Activated T-cell treated with anti-CD3 and anti-CD28 coated beads, Interleukin-2, amount 50 U/mL, for 24 hours (primary cell): Measurements from ENCODE around the gene MRPS22.

Source experiments
- DNase-seq: peaks from one replicate; pipeline ENCODE4 v3.0.0-alpha.2; 2020
- H3K27ac Mint-ChIP-seq: 2 replicates; pipeline ENCODE4 v1.8.0; 2020; ENCODE audit warnings: mild to moderate bottlenecking, mixed read lengths
- H3K27me3 Mint-ChIP-seq: 2 replicates; pipeline ENCODE4 v1.8.0; 2020; ENCODE audit warnings: mixed read lengths
- H3K36me3 Mint-ChIP-seq: 2 replicates; pipeline ENCODE4 v1.8.0; 2020; ENCODE audit warnings: low read depth, mixed read lengths
- H3K4me1 Mint-ChIP-seq: 2 replicates; pipeline ENCODE4 v1.8.0; 2020; ENCODE audit warnings: low read depth, mixed read lengths
- H3K4me3 Mint-ChIP-seq: 2 replicates; pipeline ENCODE4 v1.8.0; 2020; ENCODE audit warnings: mild to moderate bottlenecking, moderate library complexity, mixed read lengths
- H3K9me3 Mint-ChIP-seq: 2 replicates; pipeline ENCODE4 v1.8.0; 2020; ENCODE audit warnings: mixed read lengths

The MRPS22 gene

DNA sequence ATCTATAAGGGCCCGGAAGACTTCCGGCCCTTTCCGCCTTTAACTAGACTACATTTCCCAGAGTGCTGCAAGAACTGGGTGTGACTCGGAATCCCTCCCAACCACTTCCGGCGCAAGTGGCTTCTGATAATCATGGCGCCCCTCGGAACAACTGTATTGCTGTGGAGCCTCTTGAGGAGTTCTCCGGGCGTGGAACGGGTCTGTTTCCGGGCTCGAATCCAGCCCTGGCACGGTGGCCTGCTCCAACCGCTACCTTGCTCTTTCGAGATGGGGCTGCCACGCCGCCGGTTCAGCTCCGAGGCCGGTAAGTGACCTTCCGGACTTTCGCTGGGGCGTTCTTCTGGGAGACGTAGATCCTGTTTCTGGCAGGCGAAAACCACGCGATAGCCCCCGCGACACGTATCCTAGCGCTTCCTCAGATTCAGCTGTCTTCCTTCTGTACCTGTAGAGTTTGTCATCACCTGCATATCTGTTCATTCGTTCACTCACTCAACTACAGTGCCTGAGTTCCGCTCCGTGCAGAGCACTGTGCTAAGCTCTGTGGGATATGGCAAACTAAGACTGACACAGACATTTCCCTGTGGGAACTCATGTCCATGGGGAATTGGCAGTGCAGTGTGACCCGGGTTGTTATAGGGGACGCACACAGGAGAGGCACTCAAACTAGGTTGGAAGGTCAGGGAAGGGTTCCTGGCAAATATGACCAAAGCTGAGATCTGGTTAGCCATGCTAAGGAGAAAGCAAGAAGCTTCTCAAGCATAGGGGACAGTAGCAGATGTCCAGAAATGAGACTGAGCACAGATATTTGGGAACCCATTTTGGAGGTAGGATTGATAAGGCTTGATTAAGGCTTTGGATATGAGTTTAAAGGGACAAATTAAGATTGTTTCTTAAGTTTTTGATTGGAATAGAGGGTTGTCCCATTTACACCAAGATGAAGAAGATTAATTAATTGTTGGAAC is at the start of gene MRPS22:
TSS of gene MRPS22 (plus strand) at position 126 of the 962 bp plus-strand sequence. CDS start at position 133, 7 bp downstream.
- peak; percentile 83 for DNase-seq
- H3K9me3 Mint-ChIP-seq, result peaks cover 2% of the 10 kb centered on the region
- peaks cover 27% of the 10 kb centered on the region for H3K36me3 Mint-ChIP-seq
- peaks cover 21% of the 10 kb centered on the region for H3K4me1 Mint-ChIP-seq
- peaks cover 9% of the 10 kb centered on the region for H3K27me3 Mint-ChIP-seq
- no peak within 1 kb of the TSS for H3K4me3 Mint-ChIP-seq
- no peak within 1 kb of the TSS for H3K27ac Mint-ChIP-seq

- no peaks in the 10 kb centered on the region for H3K9me3 Mint-ChIP-seq
- no peaks in the 10 kb centered on the region for H3K36me3 Mint-ChIP-seq
- DNase-seq, result no peak
- no peak overlapping the region for H3K27ac Mint-ChIP-seq
- no peak overlapping the region for H3K4me3 Mint-ChIP-seq
- no peaks in the 10 kb centered on the region for H3K4me1 Mint-ChIP-seq
- H3K27me3 Mint-ChIP-seq, result no peaks in the 10 kb centered on the region
Observed at GRCh38 chr3:139295040-139295439, 48.8 kb upstream of the MRPS22 start.

DNA sequence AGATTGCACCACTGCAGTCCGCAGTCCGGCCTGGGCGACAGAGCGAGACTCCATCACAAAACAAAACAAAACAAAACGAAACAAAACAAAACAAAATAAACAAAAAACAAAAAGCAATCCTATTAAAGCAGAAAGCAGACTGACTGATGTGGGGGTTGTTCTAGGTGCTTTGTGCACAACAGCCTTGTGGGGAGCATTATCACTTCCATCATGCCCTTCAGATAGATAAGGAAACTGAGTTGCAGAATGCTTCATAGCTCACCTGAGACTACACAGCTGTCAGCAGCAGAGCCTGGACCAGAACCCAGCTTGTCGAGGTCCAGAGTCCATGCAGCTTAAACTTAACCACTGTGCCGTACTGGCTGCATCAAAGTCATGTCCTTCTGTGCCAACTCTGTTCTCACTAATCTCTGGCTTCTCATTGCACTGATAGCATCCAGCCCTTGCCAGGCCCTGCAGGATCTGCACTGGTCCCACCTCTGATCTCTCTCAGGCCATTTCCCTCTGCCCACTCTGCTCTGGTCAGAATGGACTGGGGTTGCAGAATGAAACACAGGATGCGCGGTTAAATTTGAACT is 47.6 kb upstream of the MRPS22 start:
- Mint-ChIP-seq H3K4me1 (no peaks in the 10 kb centered on the region), H3K4me3 (no peak overlapping the region), H3K27ac (no peak overlapping the region), H3K27me3 (no peaks in the 10 kb centered on the region), H3K9me3 (no peaks in the 10 kb centered on the region), H3K36me3 (no peaks in the 10 kb centered on the region)
- DNase-seq, result no peak

DNA sequence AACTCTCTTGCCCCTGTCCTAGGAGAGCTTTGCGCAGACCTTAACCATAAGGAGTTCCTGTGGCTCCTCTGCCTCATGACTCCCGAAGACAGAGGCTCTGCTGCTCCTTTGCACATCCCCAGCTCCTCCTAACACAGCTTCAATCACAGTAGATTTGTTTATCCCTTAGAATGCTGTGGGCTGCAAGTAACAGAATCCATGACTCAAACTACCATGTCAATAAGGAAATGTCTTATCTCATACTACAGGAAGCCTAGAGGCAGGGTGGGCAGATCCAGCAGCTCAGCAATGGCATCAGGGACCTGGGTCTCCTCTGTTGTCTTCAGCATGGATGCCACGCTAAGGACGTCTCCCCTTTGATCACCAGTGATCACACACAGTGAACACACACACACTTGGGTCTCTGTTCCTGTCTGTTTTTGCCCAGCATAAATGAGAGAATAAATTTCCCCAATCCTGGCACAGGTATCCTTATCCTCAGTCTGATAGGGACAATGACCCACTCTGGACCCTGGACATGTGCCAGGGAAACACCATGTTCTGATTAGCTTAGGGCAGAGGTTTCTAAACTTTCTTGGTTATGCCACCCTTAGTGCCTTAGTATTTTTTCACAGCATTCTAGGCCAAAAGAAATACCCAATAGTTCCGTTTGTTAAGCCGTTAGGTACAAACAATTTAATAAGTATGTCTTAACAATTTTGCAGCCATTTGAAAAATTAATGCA is 46.1 kb upstream of the MRPS22 start:
- no peak for DNase-seq
- peaks cover 1% of the 10 kb centered on the region for H3K4me1 Mint-ChIP-seq
- no peak overlapping the region for H3K4me3 Mint-ChIP-seq
- H3K27ac Mint-ChIP-seq, result no peak overlapping the region
- no peaks in the 10 kb centered on the region for H3K9me3 Mint-ChIP-seq
- H3K36me3 Mint-ChIP-seq, result no peaks in the 10 kb centered on the region
- no peaks in the 10 kb centered on the region for H3K27me3 Mint-ChIP-seq

- H3K9me3 Mint-ChIP-seq, result no peaks in the 10 kb centered on the region
- no peak overlapping the region for H3K4me3 Mint-ChIP-seq
- no peak overlapping the region for H3K27ac Mint-ChIP-seq
- no peak for DNase-seq
- no peaks in the 10 kb centered on the region for H3K36me3 Mint-ChIP-seq
- H3K27me3 Mint-ChIP-seq, result no peaks in the 10 kb centered on the region
- peaks cover 1% of the 10 kb centered on the region for H3K4me1 Mint-ChIP-seq
Observed at GRCh38 chr3:139299261-139300132, 44.3 kb upstream of the MRPS22 start.

DNA sequence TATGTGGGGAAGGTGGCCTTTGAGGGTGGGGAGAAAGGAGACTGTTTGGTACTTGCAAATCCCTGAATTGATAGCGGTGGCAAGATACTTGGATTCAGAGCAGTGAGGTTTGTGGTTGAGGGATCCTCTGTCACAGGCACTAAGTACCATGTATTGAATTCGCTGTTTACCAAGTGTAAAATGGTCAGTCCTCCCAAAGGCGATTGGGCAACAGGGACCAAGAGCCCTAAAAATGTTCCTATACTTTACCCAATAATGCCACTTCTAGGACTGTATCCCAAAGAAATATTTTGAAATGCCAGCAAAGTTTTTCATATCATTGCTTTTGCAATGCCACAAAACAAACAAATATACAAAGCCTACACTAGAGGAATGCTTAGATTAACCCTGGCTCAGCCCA is 43.4 kb upstream of the MRPS22 start:
- Mint-ChIP-seq H3K27me3 (no peaks in the 10 kb centered on the region), H3K36me3 (no peaks in the 10 kb centered on the region), H3K4me3 (no peak overlapping the region), H3K4me1 (peaks cover 1% of the 10 kb centered on the region), H3K27ac (no peak overlapping the region), H3K9me3 (no peaks in the 10 kb centered on the region)
- no peak for DNase-seq

GRCh38 chr3:139301183-139301582 is 42.6 kb upstream of the MRPS22 start:
- H3K4me1 Mint-ChIP-seq, result peaks cover 1% of the 10 kb centered on the region
- no peaks in the 10 kb centered on the region for H3K9me3 Mint-ChIP-seq
- H3K27me3 Mint-ChIP-seq, result no peaks in the 10 kb centered on the region
- no peak for DNase-seq
- H3K27ac Mint-ChIP-seq, result no peak overlapping the region
- H3K36me3 Mint-ChIP-seq, result no peaks in the 10 kb centered on the region
- no peak overlapping the region for H3K4me3 Mint-ChIP-seq

DNA sequence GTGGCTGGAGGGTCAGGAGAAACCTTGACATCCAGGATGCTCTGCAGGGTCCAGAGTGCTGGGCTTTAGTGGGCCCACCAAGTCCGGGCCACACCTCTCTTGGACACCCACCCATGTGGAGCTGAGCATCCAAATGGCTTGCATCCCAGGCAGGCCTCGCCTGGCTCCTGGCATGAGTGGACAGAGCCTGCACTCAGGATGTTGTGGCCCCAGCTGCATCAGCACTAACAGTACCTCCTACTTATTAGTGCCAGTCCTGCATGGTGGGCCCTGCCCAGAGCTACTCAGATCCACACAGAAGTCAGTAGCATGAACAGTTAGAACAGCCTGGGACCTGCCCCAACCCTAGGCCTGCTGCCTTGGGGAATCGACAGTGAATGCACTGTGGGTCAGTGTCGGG is 42.2 kb upstream of the MRPS22 start:
- H3K9me3 Mint-ChIP-seq, result no peaks in the 10 kb centered on the region
- H3K36me3 Mint-ChIP-seq, result no peaks in the 10 kb centered on the region
- H3K4me1 Mint-ChIP-seq, result peaks cover 1% of the 10 kb centered on the region
- no peak overlapping the region for H3K27ac Mint-ChIP-seq
- no peak for DNase-seq
- H3K4me3 Mint-ChIP-seq, result no peak overlapping the region
- no peaks in the 10 kb centered on the region for H3K27me3 Mint-ChIP-seq

- Mint-ChIP-seq H3K4me1 (peaks cover 1% of the 10 kb centered on the region), H3K36me3 (no peaks in the 10 kb centered on the region), H3K9me3 (no peaks in the 10 kb centered on the region), H3K27me3 (no peaks in the 10 kb centered on the region), H3K27ac (no peak overlapping the region), H3K4me3 (no peak overlapping the region)
- no peak for DNase-seq
Observed at GRCh38 chr3:139302084-139302800, 41.6 kb upstream of the MRPS22 start.

GRCh38 chr3:139302801-139303113 is 41.1 kb upstream of the MRPS22 start:
- H3K27ac Mint-ChIP-seq, result no peak overlapping the region
- H3K27me3 Mint-ChIP-seq, result no peaks in the 10 kb centered on the region
- H3K9me3 Mint-ChIP-seq, result no peaks in the 10 kb centered on the region
- H3K4me3 Mint-ChIP-seq, result no peak overlapping the region
- H3K4me1 Mint-ChIP-seq, result peaks cover 1% of the 10 kb centered on the region
- DNase-seq, result no peak
- no peaks in the 10 kb centered on the region for H3K36me3 Mint-ChIP-seq

DNA sequence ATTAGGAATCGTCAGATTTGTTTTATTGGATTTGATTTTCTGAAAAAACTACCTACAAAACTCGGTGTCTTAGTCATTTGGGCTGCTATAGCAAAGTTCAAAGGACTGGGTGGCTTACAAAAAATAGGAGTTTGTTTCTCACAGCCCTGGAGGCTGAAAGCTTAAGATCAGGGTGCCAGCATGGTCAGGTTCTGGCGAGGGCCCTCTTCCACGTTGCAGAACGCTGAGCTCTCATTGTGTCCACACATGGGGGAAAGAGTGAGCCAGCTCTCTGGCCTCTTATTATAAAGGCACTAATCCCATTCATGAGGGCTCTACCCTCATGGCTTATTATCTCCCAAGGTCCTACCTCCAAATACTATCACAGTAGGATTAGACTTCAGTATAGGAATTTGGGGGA is 40.6 kb upstream of the MRPS22 start:
- H3K9me3 Mint-ChIP-seq, result no peaks in the 10 kb centered on the region
- H3K27ac Mint-ChIP-seq, result no peak overlapping the region
- no peaks in the 10 kb centered on the region for H3K27me3 Mint-ChIP-seq
- DNase-seq, result no peak
- H3K36me3 Mint-ChIP-seq, result no peaks in the 10 kb centered on the region
- H3K4me1 Mint-ChIP-seq, result peaks cover 1% of the 10 kb centered on the region
- no peak overlapping the region for H3K4me3 Mint-ChIP-seq

DNA sequence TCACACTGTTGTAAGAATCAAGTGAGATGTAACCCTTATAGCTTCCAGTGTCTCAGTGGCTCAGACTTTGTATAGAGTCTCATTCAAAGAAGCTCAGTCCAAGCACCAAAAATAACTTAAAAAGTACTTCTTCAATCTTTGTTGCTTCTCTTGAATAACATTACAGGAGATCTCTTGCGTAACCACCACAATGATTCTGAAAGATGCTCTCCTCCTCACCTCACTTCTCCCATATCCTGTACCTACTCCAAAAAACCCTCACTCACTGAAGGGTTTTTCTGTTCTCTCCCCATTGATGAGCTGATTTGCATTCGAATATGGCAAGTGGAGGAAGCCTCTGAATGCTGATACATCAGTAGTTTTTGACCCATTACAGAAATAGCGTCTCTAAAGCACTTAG is 39.4 kb upstream of the MRPS22 start:
- Mint-ChIP-seq H3K27me3 (no peaks in the 10 kb centered on the region), H3K36me3 (no peaks in the 10 kb centered on the region), H3K4me1 (peaks cover 1% of the 10 kb centered on the region), H3K27ac (no peak overlapping the region), H3K4me3 (no peak overlapping the region), H3K9me3 (no peaks in the 10 kb centered on the region)
- DNase-seq, result no peak

DNA sequence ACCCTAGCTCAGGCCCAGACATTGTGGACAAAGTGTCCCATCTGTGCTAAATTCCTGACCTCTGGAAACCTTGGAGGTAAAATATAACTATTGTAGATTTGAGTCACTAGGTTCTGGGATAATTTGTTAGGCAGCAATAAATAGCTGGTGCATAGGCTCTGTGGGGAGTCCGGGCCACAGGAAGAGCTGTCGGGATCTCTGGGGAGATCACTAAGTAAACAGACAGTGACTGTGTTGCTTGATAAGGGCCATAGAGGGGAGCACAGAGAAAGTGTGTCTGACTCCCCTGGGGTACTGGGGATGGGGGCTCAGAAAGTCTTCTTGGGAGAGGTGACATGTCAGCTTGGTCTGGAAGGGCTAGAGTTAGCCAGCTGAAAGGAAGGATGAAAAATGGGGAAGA is 37.7 kb upstream of the MRPS22 start:
- Mint-ChIP-seq H3K4me3 (no peak overlapping the region), H3K36me3 (no peaks in the 10 kb centered on the region), H3K27ac (no peak overlapping the region), H3K27me3 (no peaks in the 10 kb centered on the region), H3K9me3 (no peaks in the 10 kb centered on the region), H3K4me1 (peaks cover 1% of the 10 kb centered on the region)
- no peak for DNase-seq

- H3K27me3 Mint-ChIP-seq, result peaks cover 3% of the 10 kb centered on the region
- DNase-seq, result no peak
- no peak overlapping the region for H3K4me3 Mint-ChIP-seq
- no peak overlapping the region for H3K27ac Mint-ChIP-seq
- H3K9me3 Mint-ChIP-seq, result no peaks in the 10 kb centered on the region
- no peaks in the 10 kb centered on the region for H3K36me3 Mint-ChIP-seq
- H3K4me1 Mint-ChIP-seq, result peaks cover 1% of the 10 kb centered on the region
Observed at GRCh38 chr3:139307072-139307491, 36.7 kb upstream of the MRPS22 start.
